Tibial artery (tissue), 4 donors: ENCODE data around the gene ZNF804B.

Experiments
- DNase-seq, 2 donors: peaks; one replicate each; pipeline ENCODE4 v3.0.0-alpha.2; 2019
- H3K27ac ChIP-seq, 2 donors: fragments of 200-600 bp; sonication (generic) in 1 of 2; 1 replicate in 1 of 2; 2 replicates in 1 of 2; pipeline ENCODE4 v1.5.1; 2018 to 2019; ENCODE audit warnings: mild to moderate bottlenecking in 1 of 2
- H3K27me3 ChIP-seq, 2 donors: fragments of 200-600 bp; sonication (generic) in 1 of 2; one replicate each; pipeline versions ENCODE4 v1.5.1 to v1.6.0; 2016 to 2019
- H3K36me3 ChIP-seq, 3 donors: fragments of 200-600 bp; sonication (generic) in 2 of 3; one replicate each; pipeline ENCODE4 v1.5.1; 2016 to 2019; ENCODE audit warnings: mild to moderate bottlenecking in 2 of 3
- H3K4me1 ChIP-seq, 4 donors: fragments of 200-600 bp; sonication (generic) in 2 of 4; 1 replicate in 3 of 4; 2 replicates in 1 of 4; pipeline ENCODE4 v1.5.1; 2016 to 2019
- H3K4me3 ChIP-seq, 2 donors: fragments of 200-600 bp; sonication (generic) in 1 of 2; 1 replicate in 1 of 2; 2 replicates in 1 of 2; pipeline ENCODE4 v1.5.1; 2018 to 2019; ENCODE audit warnings: mild to moderate bottlenecking in 2 of 2
- H3K9me3 ChIP-seq, 3 donors: fragments of 200-600 bp; sonication (generic) in 1 of 3; one replicate each; pipeline ENCODE4 v1.5.1; 2016 to 2019
- CTCF ChIP-seq, 2 experiments: fragments of 200-600 bp in 1 of 2; fragments of 450-650 bp in 1 of 2; IDR thresholded peaks; one replicate each; pipeline ENCODE4 v1.5.1; 2017 to 2019; ENCODE audit warnings: antibody characterized with exemption in 2 of 2, mild to moderate bottlenecking in 1 of 2, moderate library complexity in 1 of 2
- intact Hi-C: fragments of 100-400 bp; cut with DNase I; formaldehyde crosslinking; loops from one replicate; pipeline ENCODE4 v1.15.0; 2023; ENCODE audit warnings: low total_unique reads

Gene ZNF804B

GRCh38 chr7:89012016-89012415 lies 252.5 kb downstream of the ZNF804B start:
- Histone ChIP-seq H3K27me3 (no peaks in the 10 kb centered on the region), H3K4me1 (no peaks in the 10 kb centered on the region), H3K36me3 (no peaks in the 10 kb centered on the region), H3K9me3 (peaks cover 0 to 3% (median 0%) of the 10 kb centered on the region in 3 donors), H3K27ac (no peak overlapping the region), H3K4me3 (no peak overlapping the region)
- intact Hi-C loops = no loop called here
- no peak for DNase-seq
- no peak for TF ChIP-seq CTCF (IDR thresholded peaks at IDR 0.05)

- Histone ChIP-seq H3K9me3 (no peaks in the 10 kb centered on the region), H3K27me3 (no peaks in the 10 kb centered on the region), H3K36me3 (no peaks in the 10 kb centered on the region), H3K4me3 (no peak overlapping the region), H3K4me1 (no peaks in the 10 kb centered on the region), H3K27ac (no peak overlapping the region)
- intact Hi-C loops = no loop called here
- no peak for TF ChIP-seq CTCF (IDR thresholded peaks at IDR 0.05)
- no peak for DNase-seq
Observed at GRCh38 chr7:89017695-89018094, 258.2 kb downstream of the ZNF804B start.

GRCh38 chr7:89021741-89022140 lies 262.2 kb downstream of the ZNF804B start:
- no peak overlapping the region for H3K27ac ChIP-seq

GRCh38 chr7:89023206-89023605 lies 263.7 kb downstream of the ZNF804B start:
- Histone ChIP-seq H3K27ac (no peak overlapping the region), H3K27me3 (no peaks in the 10 kb centered on the region), H3K4me3 (no peak overlapping the region), H3K36me3 (no peaks in the 10 kb centered on the region), H3K4me1 (no peaks in the 10 kb centered on the region), H3K9me3 (no peaks in the 10 kb centered on the region)
- DNase-seq = no peak
- intact Hi-C loops = no loop called here
- TF ChIP-seq CTCF (IDR thresholded peaks at IDR 0.05) = no peak

More at GRCh38 chr7:89021741-89022140, 262.2 kb downstream of the ZNF804B start:
- no peaks in the 10 kb centered on the region for H3K27me3 ChIP-seq
- TF ChIP-seq CTCF (IDR thresholded peaks at IDR 0.05) = no peak
- H3K4me1 ChIP-seq = no peaks in the 10 kb centered on the region
- no peaks in the 10 kb centered on the region for H3K9me3 ChIP-seq
- intact Hi-C loops = no loop called here
- H3K4me3 ChIP-seq = no peak overlapping the region
- H3K36me3 ChIP-seq = no peaks in the 10 kb centered on the region
- no peak for DNase-seq

- no peak overlapping the region for H3K27ac ChIP-seq
- H3K27me3 ChIP-seq = no peaks in the 10 kb centered on the region
- no peak overlapping the region for H3K4me3 ChIP-seq
- no peaks in the 10 kb centered on the region for H3K9me3 ChIP-seq
- no peak for DNase-seq
- no peak for TF ChIP-seq CTCF (IDR thresholded peaks at IDR 0.05)
- no peaks in the 10 kb centered on the region for H3K36me3 ChIP-seq
- H3K4me1 ChIP-seq = no peaks in the 10 kb centered on the region
- intact Hi-C loops = no loop called here
Observed at GRCh38 chr7:89023877-89024276, 264.4 kb downstream of the ZNF804B start.

- H3K4me1 ChIP-seq = no peaks in the 10 kb centered on the region
- no peak overlapping the region for H3K27ac ChIP-seq
- no peaks in the 10 kb centered on the region for H3K27me3 ChIP-seq
- no peak for DNase-seq
- no peak for TF ChIP-seq CTCF (IDR thresholded peaks at IDR 0.05)
- intact Hi-C loops = no loop called here
- H3K36me3 ChIP-seq = no peaks in the 10 kb centered on the region
- no peak overlapping the region for H3K4me3 ChIP-seq
- no peaks in the 10 kb centered on the region for H3K9me3 ChIP-seq
Observed at GRCh38 chr7:89027781-89028180, 268.3 kb downstream of the ZNF804B start.
